Prostate gland (tissue), 2 donors: ENCODE results near the gene ACSM2A.

ENCODE experiments used
- CTCF ChIP-seq, 4 experiments: fragments of 200-600 bp in 2 of 4; fragments of 450-650 bp in 2 of 4; sonication (generic) in 2 of 4; IDR thresholded peaks; 1 replicate in 3 of 4; 2 replicates in 1 of 4; pipeline ENCODE4 v1.5.1; 2016 to 2019; ENCODE audit warnings: antibody characterized with exemption in 4 of 4, mild to moderate bottlenecking in 2 of 4, moderate library complexity in 2 of 4
- POLR2AphosphoS5 ChIP-seq: sonication (generic); formaldehyde crosslinking; IDR thresholded peaks from one replicate; pipeline ENCODE4 v1.6.1; 2017; ENCODE audit warnings: antibody characterized with exemption

GRCh38 chr16:20519231-20519630 lies 67.9 kb downstream of the ACSM2A start:
- no peak for TF ChIP-seq POLR2AphosphoS5
- no peak for TF ChIP-seq CTCF (IDR thresholded peaks at IDR 0.05)
